DND-41 (cell line): ENCODE results near the gene IRX1.

ENCODE experiments used
- CTCF ChIP-seq: IDR thresholded peaks from 2 replicates; pipeline ENCODE4 v1.5.1; 2012; ENCODE audit warnings: borderline replicate concordance, low read length, moderate library complexity, mild to moderate bottlenecking; ENCODE audit not compliant: poor library complexity, severe bottlenecking; ENCODE audit errors: extremely low read depth
- EZH2 ChIP-seq: IDR thresholded peaks from 3 replicates; pipeline ENCODE4 v1.6.1; 2012; ENCODE audit warnings: borderline replicate concordance, low read depth, mild to moderate bottlenecking, moderate library complexity, low read length, inconsistent platforms; ENCODE audit not compliant: severe bottlenecking

GRCh38 chr5:3606121-3606831 lies 10.6 kb downstream of the IRX1 start:
- no peak for TF ChIP-seq CTCF
- TF ChIP-seq EZH2: no peak
